Calu3 (cell line): ENCODE results near the gene CPEB3. TPM values are rescaled to one million over a fixed set of nuclear protein-coding genes. Genes with fewer than 3 reads are reported as not detected.

Source experiments
- BruUV-seq: library from RNA; stranded (reverse); fragments of 400-500 nt; replicated peaks from 2 replicates; lab custom pipeline; 2021; lab: Mats Ljungman, UMichigan
- CTCF ChIA-PET: fragments of 300-600 bp; sonication (Branson Sonifier 250); formaldehyde crosslinking; loops from one replicate; lab custom pipeline; 2022; ENCODE audit warnings: antibody characterized with exemption; lab: Charles Lee
- DNase-seq: peaks from one replicate; pipeline ENCODE4 v3.0.0; 2022
- H3K27ac Mint-ChIP-seq: one replicate; pipeline ENCODE4 v1.8.0; 2022; ENCODE audit warnings: mixed read lengths; ENCODE audit not compliant: unreplicated experiment
- H3K27me3 Mint-ChIP-seq: one replicate; pipeline ENCODE4 v1.8.0; 2022; ENCODE audit warnings: mixed read lengths; ENCODE audit not compliant: unreplicated experiment
- H3K36me3 Mint-ChIP-seq: one replicate; pipeline ENCODE4 v1.8.0; 2022; ENCODE audit warnings: mild to moderate bottlenecking, moderate library complexity, mixed read lengths; ENCODE audit not compliant: insufficient read depth, unreplicated experiment
- H3K4me1 Mint-ChIP-seq: one replicate; pipeline ENCODE4 v1.8.0; 2022; ENCODE audit warnings: mild to moderate bottlenecking, low read depth, mixed read lengths; ENCODE audit not compliant: unreplicated experiment
- H3K4me3 Mint-ChIP-seq: one replicate; pipeline ENCODE4 v1.8.0; 2022; ENCODE audit warnings: mild to moderate bottlenecking, low read depth, moderate library complexity, mixed read lengths; ENCODE audit not compliant: unreplicated experiment
- H3K9me3 Mint-ChIP-seq: one replicate; pipeline ENCODE4 v1.8.0; 2022; ENCODE audit warnings: low read depth, mixed read lengths; ENCODE audit not compliant: unreplicated experiment
- CTCF ChIP-seq: fragments of 200-600 bp; IDR thresholded peaks from one replicate; pipeline ENCODE4 v1.8.0; 2022; ENCODE audit warnings: antibody characterized with exemption; ENCODE audit not compliant: unreplicated experiment
- intact Hi-C: fragments of 100-400 bp; cut with micrococcal nuclease; formaldehyde crosslinking; loops from one replicate; pipeline ENCODE4 v1.10.0; 2022; ENCODE audit not compliant: unreplicated experiment
- total RNA-seq: library from RNA; stranded (reverse); gene quantifications from 2 replicates; pipeline ENCODE4 v1.2.3, GENCODE V29; 2022

CPEB3 gene
- total RNA-seq, 1 experiment from 2014 or later = 2.8 TPM

GRCh38 chr10:92156874-92157773, 133.8 kb downstream of the CPEB3 start:
- Mint-ChIP-seq H3K9me3 (no peaks in the 10 kb centered on the region), H3K4me3 (no peak overlapping the region), H3K36me3 (no peaks in the 10 kb centered on the region), H3K27ac (no peak overlapping the region), H3K27me3 (no peaks in the 10 kb centered on the region), H3K4me1 (no peaks in the 10 kb centered on the region)
- DNase-seq = no peak
- no TSS peak for BruUV-seq
- CTCF ChIA-PET = no interaction called here
- intact Hi-C loops = no loop called here
- no peak for TF ChIP-seq CTCF

- CTCF ChIA-PET = no interaction called here
- DNase-seq = no peak
- H3K27me3 Mint-ChIP-seq = no peaks in the 10 kb centered on the region
- H3K4me3 Mint-ChIP-seq = no peak overlapping the region
- H3K4me1 Mint-ChIP-seq = no peaks in the 10 kb centered on the region
- H3K36me3 Mint-ChIP-seq = no peaks in the 10 kb centered on the region
- no peak for TF ChIP-seq CTCF
- H3K27ac Mint-ChIP-seq = no peak overlapping the region
- H3K9me3 Mint-ChIP-seq = no peaks in the 10 kb centered on the region
- BruUV-seq = no TSS peak
- intact Hi-C loops = no loop called here
These were observed 140.1 kb downstream of the CPEB3 start for GRCh38 chr10:92150823-92151222.

- no peaks in the 10 kb centered on the region for H3K9me3 Mint-ChIP-seq
- no peaks in the 10 kb centered on the region for H3K4me1 Mint-ChIP-seq
- BruUV-seq = no TSS peak
- no peak for DNase-seq
- TF ChIP-seq CTCF = no peak
- intact Hi-C loops = no loop called here
- H3K36me3 Mint-ChIP-seq = no peaks in the 10 kb centered on the region
- H3K27me3 Mint-ChIP-seq = no peaks in the 10 kb centered on the region
- CTCF ChIA-PET = interaction anchor here (0.6 kb wide), 1 partner anchor 331 kb away, joined by 5 read pairs; no protein-coding TSS in a partner anchor
- H3K27ac Mint-ChIP-seq = no peak overlapping the region
- H3K4me3 Mint-ChIP-seq = no peak overlapping the region
These were observed 141.6 kb downstream of the CPEB3 start for GRCh38 chr10:92149261-92149660.

GRCh38 chr10:92146781-92147180, 144.1 kb downstream of the CPEB3 start:
- intact Hi-C loops = no loop called here
- CTCF ChIA-PET = no interaction called here
- Mint-ChIP-seq H3K27me3 (no peaks in the 10 kb centered on the region), H3K4me3 (no peak overlapping the region), H3K36me3 (no peaks in the 10 kb centered on the region), H3K27ac (no peak overlapping the region), H3K4me1 (peaks cover 7% of the 10 kb centered on the region), H3K9me3 (no peaks in the 10 kb centered on the region)
- BruUV-seq = no TSS peak
- TF ChIP-seq CTCF = no peak
- no peak for DNase-seq
